ENCODE measurements around the gene CHRNB1.

CHRNB1 gene

GRCh38 chr17:7408863-7409262 lies 36.0 kb upstream of the CHRNB1 start:
- TF ChIP-seq CTCF (conservative IDR thresholded peaks at IDR 0.05; ENCODE audit: control insufficient read depth, insufficient read depth, low read depth, low read length) = no peak
- no peak for DNase-seq (ENCODE audit: low read depth)
- H3K4me3 ChIP-seq (ENCODE audit: control insufficient read depth, low read depth, low read length) = no peak overlapping the region

- TF ChIP-seq CTCF (conservative IDR thresholded peaks at IDR 0.05; ENCODE audit: control insufficient read depth, insufficient read depth, low read depth, low read length) = no peak
- H3K4me3 ChIP-seq (ENCODE audit: control insufficient read depth, low read depth, low read length) = no peak overlapping the region
- DNase-seq (ENCODE audit: low read depth) = no peak
Observed at GRCh38 chr17:7409716-7410115, 35.1 kb upstream of the CHRNB1 start.

GRCh38 chr17:7410634-7411426 lies 34.0 kb upstream of the CHRNB1 start:
- no peak overlapping the region for H3K4me3 ChIP-seq (ENCODE audit: control insufficient read depth, low read depth, low read length)

GRCh38 chr17:7411427-7411750 lies 33.5 kb upstream of the CHRNB1 start:
- TF ChIP-seq CTCF (conservative IDR thresholded peaks at IDR 0.05; ENCODE audit: control insufficient read depth, insufficient read depth, low read depth, low read length) = no peak
- no peak overlapping the region for H3K4me3 ChIP-seq (ENCODE audit: control insufficient read depth, low read depth, low read length)
- DNase-seq (ENCODE audit: low read depth) = no peak

More at GRCh38 chr17:7410634-7411426, 34.0 kb upstream of the CHRNB1 start:
- no peak for DNase-seq (ENCODE audit: low read depth)
- no peak for TF ChIP-seq CTCF (conservative IDR thresholded peaks at IDR 0.05; ENCODE audit: control insufficient read depth, insufficient read depth, low read depth, low read length)

GRCh38 chr17:7413346-7413985 lies 31.4 kb upstream of the CHRNB1 start:
- no peak for TF ChIP-seq CTCF (conservative IDR thresholded peaks at IDR 0.05; ENCODE audit: control insufficient read depth, insufficient read depth, low read depth, low read length)
- H3K4me3 ChIP-seq (ENCODE audit: control insufficient read depth, low read depth, low read length) = no peak overlapping the region
- DNase-seq (ENCODE audit: low read depth) = peak; percentile 79

- TF ChIP-seq CTCF (conservative IDR thresholded peaks at IDR 0.05; ENCODE audit: control insufficient read depth, insufficient read depth, low read depth, low read length) = no peak
- DNase-seq (ENCODE audit: low read depth) = no peak
Observed at GRCh38 chr17:7414837-7415236, 30.0 kb upstream of the CHRNB1 start.

More at GRCh38 chr17:7414837-7415236, 30.0 kb upstream of the CHRNB1 start:
- no peak overlapping the region for H3K4me3 ChIP-seq (ENCODE audit: control insufficient read depth, low read depth, low read length)
